GM20431 (cell line): Measurements from ENCODE around the gene NEURL1.

Experiments used
- in situ Hi-C: fragments of 300-500 bp; cut with MseI, MboI; formaldehyde crosslinking; loops from one replicate; pipeline ENCODE4 v1.15.0; 2020; ENCODE audit warnings: low sequenced_read_pairs; ENCODE audit not compliant: unreplicated experiment

Gene NEURL1

GRCh38 chr10:103458720-103459119 is 34.8 kb upstream of the NEURL1 start, which contains the start of gene CALHM1:
TSS of gene CALHM1 (minus strand) at chr10:103458900. CDS start at chr10:103458751, 149 bp downstream.
- in situ Hi-C loops, result no loop called here

- in situ Hi-C loops, result no loop called here
Measured at GRCh38 chr10:103459615-103460014, 33.9 kb upstream of the NEURL1 start.

- in situ Hi-C loops, result no loop called here
Measured at GRCh38 chr10:103463499-103463898, 30.0 kb upstream of the NEURL1 start.

- in situ Hi-C loops, result no loop called here
Measured at GRCh38 chr10:103465411-103466179, 27.9 kb upstream of the NEURL1 start.

- in situ Hi-C loops, result no loop called here
Measured at GRCh38 chr10:103466734-103467133, 26.8 kb upstream of the NEURL1 start.

GRCh38 chr10:103467406-103467805 is 26.1 kb upstream of the NEURL1 start:
- in situ Hi-C loops, result no loop called here

DNA sequence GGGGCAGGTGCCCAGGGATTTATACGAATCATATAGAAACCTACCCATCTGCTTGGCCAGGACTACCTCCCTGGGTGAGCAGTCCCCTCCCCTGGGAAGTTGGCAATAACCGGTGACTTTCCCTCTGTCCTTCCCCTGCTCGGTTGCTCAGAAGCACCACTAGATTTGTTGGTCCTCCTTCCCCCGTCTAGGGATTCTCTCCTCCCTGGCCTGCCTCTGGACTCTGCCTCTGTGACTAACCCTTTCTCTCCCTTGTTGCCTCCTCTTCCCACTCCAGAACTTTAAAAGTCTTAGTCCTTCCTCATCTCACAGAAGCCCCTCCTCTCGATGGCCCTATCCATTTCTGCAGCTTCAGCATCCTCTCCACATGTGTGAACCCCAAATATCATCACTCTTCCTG is 24.3 kb upstream of the NEURL1 start:
- in situ Hi-C loops, result no loop called here

GRCh38 chr10:103470761-103471653 is 22.5 kb upstream of the NEURL1 start:
- in situ Hi-C loops, result no loop called here

GRCh38 chr10:103472005-103472404 is 21.5 kb upstream of the NEURL1 start:
- in situ Hi-C loops, result no loop called here

DNA sequence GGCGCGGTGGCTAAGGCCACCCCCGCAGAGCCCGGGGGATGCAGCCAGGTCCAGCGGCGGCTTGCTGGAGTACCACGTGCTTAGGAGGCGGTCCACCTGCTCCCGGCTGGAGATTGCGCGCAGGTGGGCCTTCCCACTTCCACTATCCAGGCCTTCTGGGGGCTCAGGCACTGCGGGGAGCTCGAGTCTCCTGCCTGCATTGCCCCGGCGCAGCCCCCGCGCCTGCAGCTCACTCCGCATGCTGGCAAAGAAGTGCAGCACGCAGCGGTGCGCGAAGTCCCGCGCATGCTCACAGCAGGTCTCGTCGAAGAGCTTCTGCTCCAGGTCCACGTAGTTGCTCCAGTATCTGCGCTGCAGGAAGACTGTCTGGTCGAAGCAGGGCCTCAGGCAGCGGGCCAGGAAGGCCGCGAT is 20.2 kb upstream of the NEURL1 start:
- in situ Hi-C loops, result no loop called here

- in situ Hi-C loops, result no loop called here
Measured at GRCh38 chr10:103474077-103474476, 19.4 kb upstream of the NEURL1 start.

DNA sequence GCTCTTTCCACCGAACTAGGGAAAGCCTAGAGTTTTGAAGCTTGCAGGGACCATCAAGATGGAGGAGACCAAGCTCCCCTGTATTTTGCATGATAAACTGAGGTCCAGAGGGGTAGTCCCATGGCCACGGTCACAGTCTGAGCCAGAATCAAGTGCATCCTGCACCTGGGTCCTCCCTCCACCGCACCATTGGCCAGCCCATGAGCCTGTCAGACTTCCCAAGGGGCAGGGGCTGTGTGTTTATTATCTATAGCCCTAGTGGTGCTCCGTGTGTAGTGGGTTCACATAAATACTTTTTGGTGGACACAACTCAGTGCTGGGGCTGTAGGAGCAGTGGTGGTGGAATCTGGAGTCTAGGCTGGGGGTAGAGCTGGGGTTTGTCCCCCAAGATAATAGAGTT is 18.1 kb upstream of the NEURL1 start:
- in situ Hi-C loops, result loop anchor here (5.0 to 25.0 kb wide), 2 partner anchors 58 to 638 kb away; partner anchors contain the start of gene CYP17A1

GRCh38 chr10:103476046-103476768 is 17.3 kb upstream of the NEURL1 start:
- in situ Hi-C loops, result loop anchor here (5.0 to 25.0 kb wide), 2 partner anchors 59 to 639 kb away; partner anchors contain the start of gene CYP17A1

GRCh38 chr10:103478671-103479070 is 14.8 kb upstream of the NEURL1 start:
- in situ Hi-C loops, result loop anchor here (5.0 to 25.0 kb wide), 2 partner anchors 61 to 641 kb away; partner anchors contain the start of gene CYP17A1

GRCh38 chr10:103479135-103479534 is 14.4 kb upstream of the NEURL1 start, which contains the start of gene CALHM3:
TSS of gene CALHM3 (minus strand) at chr10:103479240. CDS start at chr10:103479032, 208 bp downstream.
- in situ Hi-C loops, result loop anchor here (5.0 to 25.0 kb wide), 2 partner anchors 62 to 642 kb away; partner anchors contain the start of gene CYP17A1

- in situ Hi-C loops, result loop anchor here (25.0 kb wide), 1 partner anchor 643 kb away; the partner anchor contains the start of gene CYP17A1
Measured at GRCh38 chr10:103480521-103480920, 13.0 kb upstream of the NEURL1 start.

GRCh38 chr10:103481974-103482531 is 11.5 kb upstream of the NEURL1 start:
- in situ Hi-C loops, result loop anchor here (25.0 kb wide), 1 partner anchor 645 kb away; the partner anchor contains the start of gene CYP17A1

GRCh38 chr10:103486635-103487409 is 6.7 kb upstream of the NEURL1 start:
- in situ Hi-C loops, result loop anchor here (25.0 kb wide), 1 partner anchor 650 kb away; the partner anchor contains the start of gene CYP17A1

GRCh38 chr10:103487410-103487708 is 6.1 kb upstream of the NEURL1 start:
- in situ Hi-C loops, result loop anchor here (25.0 kb wide), 1 partner anchor 650 kb away; the partner anchor contains the start of gene CYP17A1
